Right lobe of liver (tissue), 6 donors: Measurements from ENCODE around the gene HGFAC. TPM values are rescaled to one million over a fixed set of nuclear protein-coding genes. Genes with fewer than 3 reads are reported as not detected.

ENCODE experiments used
- ATAC-seq, 4 donors: fragments of 200-7000 bp; cut with Tn5 transposase; one replicate each; pipeline ENCODE4 v1.9.1; 2020; ENCODE audit warnings: mild to moderate bottlenecking in 4 of 4, moderate library complexity in 4 of 4
- DNase-seq, 3 donors: peaks; one replicate each; pipeline ENCODE4 v3.0.0-alpha.2; 2020
- H3K27ac ChIP-seq, 3 donors: fragments of 200-600 bp; one replicate each; pipeline ENCODE4 v1.8.0; 2022
- H3K27me3 ChIP-seq, 2 donors: fragments of 200-600 bp; one replicate each; pipeline ENCODE4 v1.8.0; 2022
- H3K36me3 ChIP-seq, 4 donors: fragments of 200-600 bp; sonication (generic) in 1 of 4; one replicate each; pipeline versions ENCODE4 v1.5.1 to v1.8.0; 2017 to 2022; ENCODE audit warnings: control low read depth in 1 of 4
- H3K4me1 ChIP-seq, 4 donors: fragments of 200-600 bp; sonication (generic) in 1 of 4; one replicate each; pipeline versions ENCODE4 v1.5.1 to v1.8.0; 2017 to 2022; ENCODE audit warnings: control low read depth in 1 of 4
- H3K4me3 ChIP-seq, 3 donors: fragments of 200-600 bp; one replicate each; pipeline ENCODE4 v1.8.0; 2022
- H3K9me3 ChIP-seq, 4 donors: fragments of 200-600 bp; sonication (generic) in 1 of 4; one replicate each; pipeline versions ENCODE4 v1.5.1 to v1.8.0; 2017 to 2022; ENCODE audit warnings: control low read depth in 1 of 4
- POLR2A ChIP-seq: fragments of 450-650 bp; IDR thresholded peaks from one replicate; pipeline ENCODE4 v1.6.1; 2017; ENCODE audit warnings: antibody characterized with exemption, mild to moderate bottlenecking
- WGBS: methylation state at CpG from one replicate; pipeline ENCODE4 v1.1.6; 2018; ENCODE audit warnings: low coverage, low lambda C conversion rate; ENCODE audit not compliant: insufficient coverage; ENCODE audit errors: missing lambda C conversion rate; 5-methylcytosine and 5-hydroxymethylcytosine counted together
- intact Hi-C, 2 donors: fragments of 100-400 bp; cut with DNase I; formaldehyde crosslinking; loops; one replicate each; pipeline versions ENCODE4 v1.11.2 to v1.14.1; 2022
- total RNA-seq, 6 experiments: library from RNA; depleted of rRNA in 2 of 6; stranded (reverse); fragments of >200 nt in 2 of 6; fragmentation: NEBNext Ultra II Directional in 3 of 6; extraction: Animal tissue kit (Norgen Biotek cat#: 25700) in 3 of 6; gene quantifications; one replicate each; pipeline versions ENCODE4 v1.1.0 to v1.2.4, GENCODE V29; 2016 to 2023
- TF ChIP-seq, protein P1 (sequence below), 4 donors: fragments of 200-600 bp in 3 of 4; fragments of 450-650 bp in 1 of 4; IDR thresholded peaks; one replicate each; pipeline versions ENCODE4 v1.5.1 to v1.8.0; 2016 to 2022; ENCODE audit warnings: antibody characterized with exemption in 4 of 4, mild to moderate bottlenecking in 2 of 4
- donor health status: DM: no; HTN: yes; CAD: no.
- donor health status: DM: no; HTN: no; CAD: no.
- donor health status: DM: no; HTN: no; CAD: no.
- donor health status: DM: no; HTN: yes; CAD: no.
- donor health status: DM: no; HTN: yes; CAD: no.

The HGFAC gene
- total RNA-seq, 6 experiments from 2014 or later = 73.9 to 176 (median 140) TPM

DNA sequence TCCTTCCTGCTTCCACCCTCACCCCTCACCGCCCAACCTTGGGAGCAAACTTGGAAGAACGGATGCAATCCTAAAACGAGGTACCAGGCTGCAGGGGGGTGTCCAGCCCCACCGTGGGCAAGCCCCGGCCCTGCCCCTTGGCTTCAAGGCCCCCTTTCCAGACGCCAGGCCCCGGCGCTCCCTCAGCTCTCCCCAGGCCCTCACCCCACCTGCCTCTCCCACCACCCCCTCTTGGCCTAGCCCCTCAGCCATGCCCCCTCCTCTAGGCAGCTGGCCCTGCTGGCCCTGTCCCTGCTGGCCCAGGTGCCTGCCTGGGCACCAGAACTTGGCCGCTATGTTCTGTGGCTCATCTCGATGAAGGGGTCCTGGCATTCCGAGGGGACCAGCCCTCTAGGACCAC is 56.6 kb downstream of the HGFAC start:
- Histone ChIP-seq H3K27me3 (no peaks in the 10 kb centered on the region), H3K4me1 (no peaks in the 10 kb centered on the region), H3K36me3 (no peaks in the 10 kb centered on the region), H3K27ac (no peak overlapping the region), H3K9me3 (no peaks in the 10 kb centered on the region), H3K4me3 (no peak overlapping the region)
- TF ChIP-seq, protein P1, sequence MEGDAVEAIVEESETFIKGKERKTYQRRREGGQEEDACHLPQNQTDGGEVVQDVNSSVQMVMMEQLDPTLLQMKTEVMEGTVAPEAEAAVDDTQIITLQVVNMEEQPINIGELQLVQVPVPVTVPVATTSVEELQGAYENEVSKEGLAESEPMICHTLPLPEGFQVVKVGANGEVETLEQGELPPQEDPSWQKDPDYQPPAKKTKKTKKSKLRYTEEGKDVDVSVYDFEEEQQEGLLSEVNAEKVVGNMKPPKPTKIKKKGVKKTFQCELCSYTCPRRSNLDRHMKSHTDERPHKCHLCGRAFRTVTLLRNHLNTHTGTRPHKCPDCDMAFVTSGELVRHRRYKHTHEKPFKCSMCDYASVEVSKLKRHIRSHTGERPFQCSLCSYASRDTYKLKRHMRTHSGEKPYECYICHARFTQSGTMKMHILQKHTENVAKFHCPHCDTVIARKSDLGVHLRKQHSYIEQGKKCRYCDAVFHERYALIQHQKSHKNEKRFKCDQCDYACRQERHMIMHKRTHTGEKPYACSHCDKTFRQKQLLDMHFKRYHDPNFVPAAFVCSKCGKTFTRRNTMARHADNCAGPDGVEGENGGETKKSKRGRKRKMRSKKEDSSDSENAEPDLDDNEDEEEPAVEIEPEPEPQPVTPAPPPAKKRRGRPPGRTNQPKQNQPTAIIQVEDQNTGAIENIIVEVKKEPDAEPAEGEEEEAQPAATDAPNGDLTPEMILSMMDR (IDR thresholded peaks at IDR 0.05) = no peak
- no peak for TF ChIP-seq POLR2A
- ATAC-seq (no peak), DNase-seq (no peak)
- WGBS = 61% methylated on average over 3 of the region's 11 CpGs
- intact Hi-C loops = no loop called here

Other genes starting within 250 kb of the HGFAC start
- gene MSANTD1, start 192.8 kb upstream of the HGFAC start, total RNA-seq = under 1 TPM in 5 of 6 experiments, not detected in 1; 0.46 to 0.84 (median 0.64) TPM
- gene RGS12, start 148.9 kb upstream of the HGFAC start, total RNA-seq = 10 to 100 TPM; 15.0 to 29.6 (median 22.1) TPM
- gene DOK7, start 21.3 kb downstream of the HGFAC start, total RNA-seq = 1 to 10 TPM in 4 of 6 experiments, under 1 TPM in 2; 0.73 to 2.4 (median 1.5) TPM
- 100 to 1,000 TPM in 1 of 6 experiments, 10 to 100 TPM in 5; 63.4 to 108 (median 85.3) TPM for gene LRPAP1, start 90.5 kb downstream of the HGFAC start, total RNA-seq